ENCODE measurements around the gene IDE. TPM values are rescaled to one million over a fixed set of nuclear protein-coding genes. Genes with fewer than 3 reads are reported as not detected.
"Not testable (repeated sequence)": the region's sequence is repeated elsewhere in the genome, so short reads cannot be mapped to it uniquely, and the experiment has no call there.

The IDE gene
- total RNA-seq, 1 donor from 2014 or later, result 17.2 TPM

DNA sequence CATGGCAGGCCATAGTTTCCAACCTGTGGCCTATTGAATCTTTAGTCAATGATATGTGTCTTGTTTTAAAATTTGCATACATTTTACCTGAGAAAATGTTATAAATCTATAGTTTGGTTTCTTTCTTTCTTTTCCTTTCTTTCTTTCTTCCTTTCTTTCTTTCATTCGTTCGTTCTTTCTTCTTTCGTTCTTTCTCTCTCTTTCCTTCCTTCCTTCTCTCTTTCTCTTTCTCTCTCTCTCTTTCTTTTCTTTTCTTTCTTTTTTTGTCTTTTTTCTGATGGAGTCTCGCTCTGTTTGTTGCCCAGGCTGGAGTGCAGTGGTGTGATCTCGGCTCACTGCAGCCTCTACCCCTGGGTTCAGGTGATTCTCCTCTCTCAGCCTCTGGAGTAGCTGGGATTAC is 133.3 kb downstream of the IDE start:
- TF ChIP-seq, protein P1, sequence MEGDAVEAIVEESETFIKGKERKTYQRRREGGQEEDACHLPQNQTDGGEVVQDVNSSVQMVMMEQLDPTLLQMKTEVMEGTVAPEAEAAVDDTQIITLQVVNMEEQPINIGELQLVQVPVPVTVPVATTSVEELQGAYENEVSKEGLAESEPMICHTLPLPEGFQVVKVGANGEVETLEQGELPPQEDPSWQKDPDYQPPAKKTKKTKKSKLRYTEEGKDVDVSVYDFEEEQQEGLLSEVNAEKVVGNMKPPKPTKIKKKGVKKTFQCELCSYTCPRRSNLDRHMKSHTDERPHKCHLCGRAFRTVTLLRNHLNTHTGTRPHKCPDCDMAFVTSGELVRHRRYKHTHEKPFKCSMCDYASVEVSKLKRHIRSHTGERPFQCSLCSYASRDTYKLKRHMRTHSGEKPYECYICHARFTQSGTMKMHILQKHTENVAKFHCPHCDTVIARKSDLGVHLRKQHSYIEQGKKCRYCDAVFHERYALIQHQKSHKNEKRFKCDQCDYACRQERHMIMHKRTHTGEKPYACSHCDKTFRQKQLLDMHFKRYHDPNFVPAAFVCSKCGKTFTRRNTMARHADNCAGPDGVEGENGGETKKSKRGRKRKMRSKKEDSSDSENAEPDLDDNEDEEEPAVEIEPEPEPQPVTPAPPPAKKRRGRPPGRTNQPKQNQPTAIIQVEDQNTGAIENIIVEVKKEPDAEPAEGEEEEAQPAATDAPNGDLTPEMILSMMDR (IDR thresholded peaks at IDR 0.05; ENCODE audit: partially characterized antibody, unreplicated experiment), result no peak
- H3K36me3 Mint-ChIP-seq (ENCODE audit: unreplicated experiment), result no peaks in the 10 kb centered on the region

DNA sequence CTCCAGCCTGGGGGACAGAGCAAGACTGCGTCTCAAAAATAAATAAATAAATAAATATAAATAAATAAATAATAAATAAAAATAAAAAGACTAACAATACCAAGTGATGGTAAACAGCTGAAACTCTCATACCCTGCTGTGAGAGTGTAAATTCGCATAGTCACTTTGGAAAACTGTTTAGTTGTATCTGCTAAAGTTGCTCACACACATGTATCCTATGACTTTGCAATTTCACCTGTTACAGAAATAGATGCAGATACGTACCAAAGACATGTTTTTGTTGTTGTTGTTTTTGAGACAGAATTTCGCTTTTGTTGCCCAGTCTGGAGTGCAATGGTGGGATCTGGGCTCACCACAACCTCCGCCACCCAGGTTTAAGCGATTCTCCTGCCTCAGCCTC is 135.7 kb downstream of the IDE start:
- Mint-ChIP-seq H3K9me3 (ENCODE audit: unreplicated experiment) (peaks cover 2% of the 10 kb centered on the region), H3K4me1 (ENCODE audit: low read depth, unreplicated experiment) (no peaks in the 10 kb centered on the region), H3K4me3 (ENCODE audit: unreplicated experiment) (no peak overlapping the region), H3K36me3 (ENCODE audit: unreplicated experiment) (no peaks in the 10 kb centered on the region), H3K27me3 (ENCODE audit: unreplicated experiment) (no peaks in the 10 kb centered on the region), H3K27ac (ENCODE audit: unreplicated experiment) (no peak overlapping the region)
- DNase-seq, result no peak
- TF ChIP-seq, protein P1 (IDR thresholded peaks at IDR 0.05; ENCODE audit: partially characterized antibody, unreplicated experiment), result no peak

More for the DNA sequence above, 133.3 kb downstream of the IDE start:
- Mint-ChIP-seq H3K27ac (ENCODE audit: unreplicated experiment) (no peak overlapping the region), H3K9me3 (ENCODE audit: unreplicated experiment) (peaks cover 2% of the 10 kb centered on the region), H3K4me3 (ENCODE audit: unreplicated experiment) (no peak overlapping the region), H3K4me1 (ENCODE audit: low read depth, unreplicated experiment) (no peaks in the 10 kb centered on the region), H3K27me3 (ENCODE audit: unreplicated experiment) (no peaks in the 10 kb centered on the region)
- no peak for DNase-seq

GRCh38 chr10:92436611-92437010 is 137.3 kb downstream of the IDE start:
- Mint-ChIP-seq H3K4me3 (ENCODE audit: unreplicated experiment) (no peak overlapping the region), H3K36me3 (ENCODE audit: unreplicated experiment) (no peaks in the 10 kb centered on the region), H3K4me1 (ENCODE audit: low read depth, unreplicated experiment) (no peaks in the 10 kb centered on the region), H3K27me3 (ENCODE audit: unreplicated experiment) (peaks cover 2% of the 10 kb centered on the region), H3K27ac (ENCODE audit: unreplicated experiment) (no peak overlapping the region), H3K9me3 (ENCODE audit: unreplicated experiment) (peaks cover 2% of the 10 kb centered on the region)
- DNase-seq, result no peak
- TF ChIP-seq, protein P1 (IDR thresholded peaks at IDR 0.05; ENCODE audit: partially characterized antibody, unreplicated experiment), result no peak

DNA sequence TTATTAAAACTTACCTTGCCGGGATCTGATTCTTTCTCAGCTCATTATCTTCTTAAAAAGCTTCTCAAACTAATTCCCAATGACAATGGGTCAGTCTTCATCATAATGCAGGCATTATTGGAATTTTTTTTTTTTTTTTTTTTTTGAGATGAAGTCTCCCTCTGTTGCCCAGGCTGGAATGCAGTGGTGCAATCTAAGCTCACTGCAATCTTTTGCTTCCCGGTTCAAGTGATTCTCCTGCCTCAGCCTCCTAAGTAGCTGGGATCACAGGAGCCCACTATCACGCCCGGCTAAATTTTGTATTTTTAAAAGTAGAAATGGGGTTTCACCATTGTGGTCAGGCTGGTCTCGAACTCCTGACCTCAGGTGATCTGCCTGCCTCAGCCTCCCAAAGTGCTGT is 137.8 kb downstream of the IDE start:
- H3K27ac Mint-ChIP-seq (ENCODE audit: unreplicated experiment); H3K27me3 Mint-ChIP-seq (ENCODE audit: unreplicated experiment); H3K9me3 Mint-ChIP-seq (ENCODE audit: unreplicated experiment); H3K36me3 Mint-ChIP-seq (ENCODE audit: unreplicated experiment); DNase-seq; H3K4me1 Mint-ChIP-seq (ENCODE audit: low read depth, unreplicated experiment); H3K4me3 Mint-ChIP-seq (ENCODE audit: unreplicated experiment): not testable (repeated sequence)

DNA sequence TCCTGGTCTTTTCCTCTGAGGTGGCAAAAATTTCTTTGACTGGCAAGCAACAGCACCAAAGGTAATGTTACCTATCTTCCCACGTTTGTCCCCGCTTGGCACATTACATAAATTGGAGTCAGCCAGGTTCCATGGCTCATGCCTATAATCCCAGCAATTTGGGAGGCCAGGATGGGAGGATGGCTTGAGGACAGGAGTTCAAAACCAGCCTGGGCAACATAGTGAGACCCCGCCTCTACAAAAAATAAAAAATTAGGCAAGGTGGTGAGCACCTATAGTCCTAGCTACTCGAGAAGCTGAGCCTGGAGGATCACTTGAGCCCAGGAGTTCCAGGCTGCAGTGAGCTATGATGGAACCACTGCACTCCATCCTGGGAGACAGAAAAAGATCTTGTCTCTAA is 139.5 kb downstream of the IDE start:
- H3K9me3 Mint-ChIP-seq (ENCODE audit: unreplicated experiment), result peaks cover 2% of the 10 kb centered on the region
- TF ChIP-seq, protein P1 (IDR thresholded peaks at IDR 0.05; ENCODE audit: partially characterized antibody, unreplicated experiment), result no peak
- no peak overlapping the region for H3K27ac Mint-ChIP-seq (ENCODE audit: unreplicated experiment)
- no peak for DNase-seq
- no peaks in the 10 kb centered on the region for H3K36me3 Mint-ChIP-seq (ENCODE audit: unreplicated experiment)
- H3K4me3 Mint-ChIP-seq (ENCODE audit: unreplicated experiment), result no peak overlapping the region
- peaks cover 2% of the 10 kb centered on the region for H3K27me3 Mint-ChIP-seq (ENCODE audit: unreplicated experiment)
- peaks cover 5% of the 10 kb centered on the region for H3K4me1 Mint-ChIP-seq (ENCODE audit: low read depth, unreplicated experiment)

GRCh38 chr10:92432596-92432995 is 141.3 kb downstream of the IDE start:
- Mint-ChIP-seq H3K9me3 (ENCODE audit: unreplicated experiment) (peaks cover 2% of the 10 kb centered on the region), H3K36me3 (ENCODE audit: unreplicated experiment) (no peaks in the 10 kb centered on the region), H3K4me3 (ENCODE audit: unreplicated experiment) (no peak overlapping the region), H3K4me1 (ENCODE audit: low read depth, unreplicated experiment) (peaks cover 5% of the 10 kb centered on the region), H3K27ac (ENCODE audit: unreplicated experiment) (no peak overlapping the region), H3K27me3 (ENCODE audit: unreplicated experiment) (peaks cover 3% of the 10 kb centered on the region)
- no peak for DNase-seq
- TF ChIP-seq, protein P1 (IDR thresholded peaks at IDR 0.05; ENCODE audit: partially characterized antibody, unreplicated experiment), result no peak

Data from glutamatergic neuron (in vitro differentiated cells).